ENCODE data around the gene TECPR2. TPM values are rescaled to one million over a fixed set of nuclear protein-coding genes. Genes with fewer than 3 reads are reported as not detected.

The TECPR2 gene
- total and polyA plus RNA-seq, 2 of the 13 experiments (the other 11 are each of a cell fraction or from before 2014, with no cell fraction given), result 3.5 to 5.7 TPM

DNA sequence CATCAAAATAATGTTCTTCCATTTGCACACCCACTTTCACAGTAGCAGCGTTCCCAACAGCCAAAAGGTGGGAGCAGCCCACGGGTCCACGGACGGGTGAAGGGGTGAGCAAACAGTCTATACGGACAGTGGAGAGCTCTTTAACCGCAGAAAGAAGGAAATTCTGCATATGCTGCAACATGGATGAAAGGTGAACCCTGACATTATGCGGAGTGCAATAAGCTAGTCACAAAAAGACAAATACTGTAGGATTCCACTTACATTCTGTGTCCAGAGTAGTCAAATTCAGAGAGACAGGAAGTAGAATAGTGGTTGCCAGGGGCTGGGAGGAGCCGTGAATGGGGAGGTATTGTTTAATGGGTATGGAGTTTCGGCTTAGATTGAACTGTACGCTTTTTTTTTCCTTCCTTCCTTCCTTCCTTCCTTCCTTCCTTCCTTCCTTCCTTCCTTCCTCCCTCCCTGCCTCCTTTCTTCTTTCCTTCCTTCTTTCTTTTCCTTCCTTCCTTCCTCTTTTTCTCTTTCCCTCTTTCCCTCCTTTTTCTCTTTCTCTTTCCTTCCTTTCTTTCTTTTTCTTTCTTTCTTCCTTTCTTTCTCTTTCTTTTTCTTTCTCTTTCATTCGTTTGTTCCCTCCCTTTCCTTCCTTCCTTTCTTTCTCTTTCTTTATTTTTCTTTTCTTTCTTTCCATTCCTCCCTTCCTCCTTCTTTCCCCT, 162.6 kb downstream of the TECPR2 start (continued):
- no peak for TF ChIP-seq ZNF329 (CRISPR knock-in tag; IDR thresholded peaks at IDR 0.05; ENCODE audit: low read depth)
- TF ChIP-seq ZNF567 (CRISPR knock-in tag; IDR thresholded peaks at IDR 0.05; ENCODE audit: borderline replicate concordance), result 0 out of 2 replicates have a peak, but pooled peaks have one; percentile 13
- TF ChIP-seq NR2F1 (CRISPR knock-in tag; IDR thresholded peaks at IDR 0.05), result no peak
- TF ChIP-seq MBNL3 (CRISPR knock-in tag; conservative IDR thresholded peaks at IDR 0.05), result no peak
- TF ChIP-seq, protein P1, sequence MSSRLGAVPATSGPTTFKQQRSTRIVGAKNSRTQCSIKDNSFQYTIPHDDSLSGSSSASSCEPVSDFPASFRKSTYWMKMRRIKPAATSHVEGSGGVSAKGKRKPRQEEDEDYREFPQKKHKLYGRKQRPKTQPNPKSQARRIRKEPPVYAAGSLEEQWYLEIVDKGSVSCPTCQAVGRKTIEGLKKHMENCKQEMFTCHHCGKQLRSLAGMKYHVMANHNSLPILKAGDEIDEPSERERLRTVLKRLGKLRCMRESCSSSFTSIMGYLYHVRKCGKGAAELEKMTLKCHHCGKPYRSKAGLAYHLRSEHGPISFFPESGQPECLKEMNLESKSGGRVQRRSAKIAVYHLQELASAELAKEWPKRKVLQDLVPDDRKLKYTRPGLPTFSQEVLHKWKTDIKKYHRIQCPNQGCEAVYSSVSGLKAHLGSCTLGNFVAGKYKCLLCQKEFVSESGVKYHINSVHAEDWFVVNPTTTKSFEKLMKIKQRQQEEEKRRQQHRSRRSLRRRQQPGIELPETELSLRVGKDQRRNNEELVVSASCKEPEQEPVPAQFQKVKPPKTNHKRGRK (CRISPR knock-in tag; IDR thresholded peaks at IDR 0.05), result peak; percentile 99
- TF ChIP-seq, protein P2, sequence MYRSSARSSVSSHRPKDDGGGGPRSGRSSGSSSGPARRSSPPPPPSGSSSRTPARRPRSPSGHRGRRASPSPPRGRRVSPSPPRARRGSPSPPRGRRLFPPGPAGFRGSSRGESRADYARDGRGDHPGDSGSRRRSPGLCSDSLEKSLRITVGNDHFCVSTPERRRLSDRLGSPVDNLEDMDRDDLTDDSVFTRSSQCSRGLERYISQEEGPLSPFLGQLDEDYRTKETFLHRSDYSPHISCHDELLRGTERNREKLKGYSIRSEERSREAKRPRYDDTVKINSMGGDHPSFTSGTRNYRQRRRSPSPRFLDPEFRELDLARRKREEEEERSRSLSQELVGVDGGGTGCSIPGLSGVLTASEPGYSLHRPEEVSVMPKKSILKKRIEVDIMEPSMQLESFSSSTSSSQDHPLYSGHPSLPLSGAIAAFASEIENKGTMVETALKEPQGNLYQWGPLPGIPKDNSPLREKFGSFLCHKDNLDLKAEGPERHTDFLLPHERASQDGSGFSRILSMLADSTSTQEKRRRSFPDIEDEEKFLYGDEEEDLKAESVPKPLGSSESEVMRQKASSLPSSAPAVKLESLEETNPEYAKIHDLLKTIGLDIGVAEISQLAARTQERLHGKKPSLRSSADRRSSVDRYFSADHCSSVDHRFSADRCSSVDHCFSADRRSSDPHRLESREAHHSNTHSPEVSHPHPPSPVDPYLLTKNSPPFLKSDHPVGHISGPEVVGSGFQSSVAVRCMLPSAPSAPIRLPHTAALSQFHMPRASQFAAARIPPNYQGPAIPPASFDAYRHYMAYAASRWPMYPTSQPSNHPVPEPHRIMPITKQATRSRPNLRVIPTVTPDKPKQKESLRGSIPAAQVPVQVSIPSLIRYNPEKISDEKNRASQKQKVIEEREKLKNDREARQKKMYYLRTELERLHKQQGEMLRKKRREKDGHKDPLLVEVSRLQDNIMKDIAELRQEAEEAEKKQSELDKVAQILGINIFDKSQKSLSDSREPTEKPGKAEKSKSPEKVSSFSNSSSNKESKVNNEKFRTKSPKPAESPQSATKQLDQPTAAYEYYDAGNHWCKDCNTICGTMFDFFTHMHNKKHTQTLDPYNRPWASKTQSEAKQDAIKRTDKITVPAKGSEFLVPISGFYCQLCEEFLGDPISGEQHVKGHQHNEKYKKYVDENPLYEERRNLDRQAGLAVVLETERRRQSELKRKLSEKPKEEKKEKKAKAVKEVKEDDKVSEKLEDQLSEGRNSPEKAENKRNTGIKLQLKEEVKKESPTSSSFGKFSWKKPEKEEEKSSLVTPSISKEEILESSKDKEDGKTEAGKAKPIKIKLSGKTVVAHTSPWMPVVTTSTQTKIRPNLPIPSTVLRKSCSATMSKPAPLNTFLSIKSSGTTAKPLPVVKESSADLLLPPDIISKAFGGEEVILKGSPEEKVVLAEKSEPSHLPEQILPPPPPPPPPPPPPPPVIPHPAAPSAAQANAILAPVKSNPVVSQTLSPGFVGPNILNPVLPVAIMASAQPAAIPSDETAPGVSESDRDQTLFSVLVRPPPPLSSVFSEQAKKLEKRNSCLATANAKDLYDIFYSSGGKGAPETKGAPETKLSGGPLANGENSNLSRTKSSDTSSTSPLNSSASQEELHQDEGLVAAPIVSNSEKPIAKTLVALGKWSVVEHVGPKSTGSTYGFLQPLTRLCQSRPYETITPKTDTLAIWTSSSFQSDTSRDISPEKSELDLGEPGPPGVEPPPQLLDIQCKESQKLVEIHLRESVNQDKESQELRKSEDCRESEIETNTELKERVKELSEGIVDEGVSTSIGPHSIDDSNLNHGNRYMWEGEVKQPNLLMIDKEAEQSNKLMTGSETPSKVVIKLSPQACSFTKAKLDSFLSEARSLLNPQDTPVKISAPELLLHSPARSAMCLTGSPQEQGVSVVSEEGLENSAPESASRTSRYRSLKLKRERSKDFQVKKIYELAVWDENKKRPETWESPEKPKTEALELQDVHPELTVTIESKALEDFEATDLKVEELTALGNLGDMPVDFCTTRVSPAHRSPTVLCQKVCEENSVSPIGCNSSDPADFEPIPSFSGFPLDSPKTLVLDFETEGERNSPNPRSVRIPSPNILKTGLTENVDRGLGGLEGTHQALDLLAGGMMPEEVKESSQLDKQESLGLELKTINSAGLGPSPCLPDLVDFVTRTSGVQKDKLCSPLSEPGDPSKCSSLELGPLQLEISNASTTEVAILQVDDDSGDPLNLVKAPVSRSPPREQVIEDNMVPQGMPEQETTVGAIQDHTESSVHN (CRISPR knock-in tag; IDR thresholded peaks at IDR 0.05), result no peak
- TF ChIP-seq ZNF75D (CRISPR knock-in tag; IDR thresholded peaks at IDR 0.05; ENCODE audit: borderline replicate concordance), result no peak
- TF ChIP-seq SALL1 (CRISPR knock-in tag; IDR thresholded peaks at IDR 0.05), result no peak
- no peak for TF ChIP-seq BRCA1 (CRISPR knock-in tag; IDR thresholded peaks at IDR 0.05)
- TF ChIP-seq ZNF331 (CRISPR knock-in tag; IDR thresholded peaks at IDR 0.05), result no peak
- no peak for TF ChIP-seq HDAC6 (IDR thresholded peaks at IDR 0.05; ENCODE audit: low read depth, low read length)
- no peak for TF ChIP-seq ZNF121 (CRISPR knock-in tag; IDR thresholded peaks at IDR 0.05)
- no peak for TF ChIP-seq ZBTB42 (CRISPR knock-in tag; IDR thresholded peaks at IDR 0.05)
- no peak for TF ChIP-seq GLI4 (CRISPR knock-in tag; IDR thresholded peaks at IDR 0.05; ENCODE audit: borderline replicate concordance)
- TF ChIP-seq ZNF775 (CRISPR knock-in tag; IDR thresholded peaks at IDR 0.05; ENCODE audit: borderline replicate concordance), result no peak
- no peak for TF ChIP-seq SMAD3 (CRISPR knock-in tag; IDR thresholded peaks at IDR 0.05)
- TF ChIP-seq, protein P3, sequence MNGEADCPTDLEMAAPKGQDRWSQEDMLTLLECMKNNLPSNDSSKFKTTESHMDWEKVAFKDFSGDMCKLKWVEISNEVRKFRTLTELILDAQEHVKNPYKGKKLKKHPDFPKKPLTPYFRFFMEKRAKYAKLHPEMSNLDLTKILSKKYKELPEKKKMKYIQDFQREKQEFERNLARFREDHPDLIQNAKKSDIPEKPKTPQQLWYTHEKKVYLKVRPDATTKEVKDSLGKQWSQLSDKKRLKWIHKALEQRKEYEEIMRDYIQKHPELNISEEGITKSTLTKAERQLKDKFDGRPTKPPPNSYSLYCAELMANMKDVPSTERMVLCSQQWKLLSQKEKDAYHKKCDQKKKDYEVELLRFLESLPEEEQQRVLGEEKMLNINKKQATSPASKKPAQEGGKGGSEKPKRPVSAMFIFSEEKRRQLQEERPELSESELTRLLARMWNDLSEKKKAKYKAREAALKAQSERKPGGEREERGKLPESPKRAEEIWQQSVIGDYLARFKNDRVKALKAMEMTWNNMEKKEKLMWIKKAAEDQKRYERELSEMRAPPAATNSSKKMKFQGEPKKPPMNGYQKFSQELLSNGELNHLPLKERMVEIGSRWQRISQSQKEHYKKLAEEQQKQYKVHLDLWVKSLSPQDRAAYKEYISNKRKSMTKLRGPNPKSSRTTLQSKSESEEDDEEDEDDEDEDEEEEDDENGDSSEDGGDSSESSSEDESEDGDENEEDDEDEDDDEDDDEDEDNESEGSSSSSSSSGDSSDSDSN (CRISPR knock-in tag; IDR thresholded peaks at IDR 0.05), result no peak; the same call in 1 of the 2 replicates
